ENCODE data around the gene OR2J2. TPM values are rescaled to one million over a fixed set of nuclear protein-coding genes. Genes with fewer than 3 reads are reported as not detected.
"Not testable (repeated sequence)": the region's sequence is repeated elsewhere in the genome, so short reads cannot be mapped to it uniquely, and the experiment has no call there.

The OR2J2 gene
- not detected for total RNA-seq

GRCh38 chr6:29170607-29171006, at the start of gene OR2J2:
Gene OR2J2, plus strand, starts transcription at chr6:29170907. Its CDS starts 2,729 bp downstream, at chr6:29173636.
- not testable (repeated sequence) for H3K36me3 ChIP-seq; H3K4me1 ChIP-seq; DNase-seq (ENCODE audit: low spot score in 2 of 2); H3K27me3 ChIP-seq; H3K9me3 ChIP-seq; H3K27ac ChIP-seq; H3K4me3 ChIP-seq
- WGBS, 2 donors = 54 to 65% methylated on average over 2 of the region's 2 CpGs

DNA sequence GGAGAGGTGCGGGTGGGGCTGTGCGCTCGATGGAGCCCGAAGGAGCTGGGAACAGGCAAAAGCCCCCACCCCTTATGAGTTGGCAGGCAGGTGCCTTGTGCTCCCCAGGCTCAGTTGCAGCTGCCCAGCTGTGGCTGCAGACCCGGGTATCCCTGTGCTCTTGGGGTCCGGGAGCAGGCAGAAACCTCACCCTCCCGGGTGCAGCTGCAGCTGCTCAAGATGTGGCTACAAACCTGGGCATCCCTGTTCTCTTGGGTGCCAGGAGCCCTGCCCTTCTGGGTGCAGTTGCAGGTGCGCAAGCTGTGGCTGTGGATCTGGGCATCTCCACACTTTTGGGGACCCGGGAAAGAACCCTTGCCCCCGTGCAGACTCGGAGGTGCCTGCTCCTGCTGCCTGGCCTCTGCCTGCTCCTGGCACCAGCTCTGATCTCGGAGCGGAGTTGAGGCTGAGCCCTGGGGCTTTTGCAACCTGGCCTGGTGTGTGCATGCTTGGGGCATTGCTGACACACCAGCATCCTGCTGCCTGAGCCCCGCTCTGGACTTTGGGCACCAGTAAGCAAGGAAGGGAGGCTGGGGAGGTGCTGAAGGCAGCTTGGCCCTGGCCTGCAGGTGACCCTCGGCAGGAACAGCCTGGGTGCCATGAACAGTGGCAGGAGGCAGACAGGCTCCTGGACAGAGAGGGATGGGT, 41.2 kb upstream of the OR2J2 start:
- Histone ChIP-seq H3K9me3 (no peaks in the 10 kb centered on the region), H3K27ac (no peak overlapping the region), H3K4me3 (no peak overlapping the region), H3K27me3 (no peaks in the 10 kb centered on the region), H3K36me3 (no peaks in the 10 kb centered on the region), H3K4me1 (no peaks in the 10 kb centered on the region)
- WGBS, 2 donors = 67 to 82% methylated on average over 9 to 12 of the region's 15 CpGs
- TF ChIP-seq POLR2A (IDR thresholded peaks at IDR 0.05) (no peak), EP300 (IDR thresholded peaks at IDR 0.05) (no peak), CTCF (IDR thresholded peaks at IDR 0.05) (no peak)
- DNase-seq (ENCODE audit: low spot score in 2 of 2) = no peak

DNA sequence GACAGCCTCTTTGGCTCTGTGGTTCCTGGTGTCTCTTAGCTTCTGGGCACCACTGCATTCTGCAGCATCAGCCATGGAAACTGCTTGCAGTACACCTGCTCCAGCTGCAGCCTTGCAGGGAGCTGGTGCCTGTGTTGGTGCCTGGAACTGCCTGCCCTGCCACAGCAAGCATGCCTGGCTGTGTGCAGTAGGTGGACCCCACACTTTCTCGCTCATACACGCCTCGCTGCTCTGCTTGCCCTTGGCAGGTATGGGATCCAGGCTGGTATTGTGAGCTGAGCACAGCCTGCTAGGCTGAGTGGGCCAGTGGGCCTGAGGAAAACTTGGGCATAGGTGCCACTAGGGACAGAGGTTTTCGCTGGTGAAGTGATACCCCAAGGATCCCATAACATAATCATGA, 40.1 kb upstream of the OR2J2 start:
- 82 to 98% methylated on average over 4 of the region's 4 CpGs for WGBS, 2 donors
- Histone ChIP-seq H3K27me3 (no peaks in the 10 kb centered on the region), H3K4me1 (no peaks in the 10 kb centered on the region), H3K4me3 (no peak overlapping the region), H3K9me3 (no peaks in the 10 kb centered on the region), H3K27ac (no peak overlapping the region), H3K36me3 (no peaks in the 10 kb centered on the region)
- no peak for DNase-seq (ENCODE audit: low spot score in 2 of 2)
- TF ChIP-seq CTCF (IDR thresholded peaks at IDR 0.05) = no peak

DNA sequence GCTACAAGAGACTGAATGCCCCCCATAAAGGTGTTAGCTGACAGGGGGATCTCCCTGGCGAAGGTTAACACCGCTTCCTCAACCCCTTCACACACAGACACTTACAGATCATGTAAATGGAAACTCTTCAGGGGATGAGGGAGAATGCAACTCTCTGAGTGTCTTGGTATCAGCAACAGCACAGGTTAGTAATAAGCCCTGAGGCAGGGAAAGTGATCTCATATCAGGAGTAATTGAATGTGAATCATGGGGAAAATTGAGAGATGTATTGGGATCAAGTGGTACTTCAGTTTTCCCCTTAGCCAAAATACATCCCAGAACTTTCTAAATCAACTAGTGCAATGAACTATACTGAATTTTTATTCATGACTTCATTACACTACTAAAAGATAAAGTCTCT, 39.0 kb upstream of the OR2J2 start:
- TF ChIP-seq CTCF (IDR thresholded peaks at IDR 0.05) (no peak), POLR2A (IDR thresholded peaks at IDR 0.05) (no peak), EP300 (IDR thresholded peaks at IDR 0.05) (no peak)
- Histone ChIP-seq H3K27me3 (no peaks in the 10 kb centered on the region), H3K4me1 (no peaks in the 10 kb centered on the region), H3K27ac (no peak overlapping the region), H3K4me3 (no peak overlapping the region), H3K36me3 (no peaks in the 10 kb centered on the region), H3K9me3 (no peaks in the 10 kb centered on the region)
- DNase-seq (ENCODE audit: low spot score in 2 of 2) = no peak
- 75 to 86% methylated on average over 2 of the region's 2 CpGs for WGBS, 2 donors

DNA sequence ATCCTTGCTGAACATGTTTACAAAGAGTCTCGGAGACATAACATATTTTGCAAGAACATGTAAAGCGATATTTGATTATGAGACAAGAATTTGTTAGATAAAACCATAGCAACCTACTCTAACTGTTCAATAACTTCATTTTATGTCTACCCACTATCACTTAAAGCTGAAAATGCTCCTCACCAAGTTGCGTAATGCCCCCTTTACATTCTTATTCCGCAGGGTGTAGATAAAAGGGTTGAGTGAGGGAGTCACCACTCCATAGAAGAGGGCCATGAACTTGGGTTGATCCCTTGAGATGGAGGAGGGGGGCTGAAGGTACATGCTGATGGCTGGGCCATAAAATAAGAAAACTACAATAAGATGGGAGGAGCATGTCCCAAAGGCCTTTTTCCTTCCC, 33.0 kb upstream of the OR2J2 start:
- TF ChIP-seq EP300 (IDR thresholded peaks at IDR 0.05) = no peak
- no peak for TF ChIP-seq CTCF (IDR thresholded peaks at IDR 0.05)
- TF ChIP-seq POLR2A (IDR thresholded peaks at IDR 0.05) = no peak
- Histone ChIP-seq H3K4me1 (no peaks in the 10 kb centered on the region), H3K27ac (no peak overlapping the region), H3K4me3 (no peak overlapping the region), H3K9me3 (no peaks in the 10 kb centered on the region), H3K36me3 (no peaks in the 10 kb centered on the region), H3K27me3 (no peaks in the 10 kb centered on the region)
- WGBS, 2 donors = 84 to 88% methylated on average over 4 of the region's 4 CpGs
- DNase-seq (ENCODE audit: low spot score in 2 of 2) = no peak

- Histone ChIP-seq H3K36me3 (no peaks in the 10 kb centered on the region), H3K27ac (no peak overlapping the region), H3K27me3 (no peaks in the 10 kb centered on the region), H3K4me3 (no peak overlapping the region), H3K9me3 (peaks cover 0 to 3% (median 0%) of the 10 kb centered on the region in 4 donors), H3K4me1 (no peaks in the 10 kb centered on the region)
- TF ChIP-seq CTCF (IDR thresholded peaks at IDR 0.05) = no peak
- no peak for TF ChIP-seq POLR2A (IDR thresholded peaks at IDR 0.05)
- TF ChIP-seq EP300 (IDR thresholded peaks at IDR 0.05) = no peak
- no peak for DNase-seq (ENCODE audit: low spot score in 2 of 2)
- WGBS, 2 donors = 91 to 95% methylated on average over 1 of the region's 1 CpG
Measured at GRCh38 chr6:29141606-29142005, 29.1 kb upstream of the OR2J2 start.
